Stimulated activated CD8-positive, alpha-beta memory T cell treated with anti-CD3 and anti-CD28 coated beads, Interleukin-4, amount 100 ng/mL, for 4 hours (primary cell): Measurements from ENCODE around the gene GFRA1.
"Not testable (repeated sequence)": the region's sequence is repeated elsewhere in the genome, so short reads cannot be mapped to it uniquely, and the experiment has no call there.

Experiments used
- DNase-seq, 2 donors: peaks; one replicate each; pipeline ENCODE4 v3.0.0-alpha.2; 2020; ENCODE audit warnings: low read depth in 2 of 2, low spot score in 1 of 2

The GFRA1 gene

DNA sequence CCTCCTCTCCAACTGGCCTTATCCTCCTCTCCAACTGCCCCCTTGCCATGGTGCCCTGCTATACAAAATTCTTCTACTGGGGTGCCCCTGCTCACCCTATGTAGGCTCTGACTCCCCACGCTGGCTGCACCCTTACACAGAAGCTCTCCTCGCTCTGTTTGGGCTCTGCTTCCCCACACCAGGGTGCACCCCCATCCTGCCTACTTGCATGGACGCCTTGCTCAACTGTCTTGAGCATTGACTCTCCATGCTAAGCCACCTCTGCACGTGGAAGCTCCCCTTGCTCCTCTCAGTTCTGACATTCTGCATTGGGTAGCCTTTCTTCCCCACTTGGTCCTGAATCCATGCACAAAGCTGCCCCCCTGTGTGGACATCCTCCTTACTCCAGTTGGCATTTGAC lies 231.1 kb downstream of the GFRA1 start:
- no peak for DNase-seq

GRCh38 chr10:116039612-116040011 lies 233.4 kb downstream of the GFRA1 start:
- no peak for DNase-seq

DNA sequence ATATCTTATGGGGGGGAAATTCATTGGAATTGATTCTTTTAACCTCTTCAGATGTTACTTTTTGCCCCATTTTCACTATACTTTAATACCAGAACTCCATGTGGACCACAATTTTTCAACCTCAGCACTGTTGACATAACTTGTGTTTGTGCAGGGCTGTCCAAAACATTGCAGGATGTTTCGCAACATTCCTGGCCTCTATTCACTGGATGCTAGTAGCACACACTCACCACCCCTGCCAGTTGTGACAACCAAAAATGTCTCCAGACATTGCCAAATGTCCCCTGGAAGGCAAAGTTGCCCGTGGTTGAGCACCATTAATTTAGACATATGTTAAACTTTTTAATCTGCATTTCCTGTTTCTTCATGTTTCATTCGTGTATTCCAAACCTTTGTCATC lies 234.7 kb downstream of the GFRA1 start:
- DNase-seq, result no peak

DNA sequence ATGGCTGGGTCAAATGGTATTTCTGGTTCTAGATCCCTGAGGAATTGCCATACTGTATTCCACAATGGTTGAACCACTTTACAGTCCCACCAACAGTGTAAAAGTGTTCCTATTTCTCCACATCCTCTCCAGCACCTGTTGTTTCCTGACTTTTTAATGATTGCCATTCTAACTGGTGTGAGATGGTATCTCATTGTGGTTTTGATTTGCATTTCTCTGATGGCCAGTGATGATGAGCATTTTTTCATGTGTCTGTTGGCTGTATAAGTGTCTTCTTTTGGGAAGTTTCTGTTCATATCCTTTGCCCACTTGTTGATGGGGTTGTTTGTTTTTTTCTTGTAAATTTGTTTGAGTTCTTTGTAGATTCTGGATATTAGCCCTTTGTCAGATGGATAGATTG lies 237.6 kb downstream of the GFRA1 start:
- not testable (repeated sequence) for DNase-seq

DNA sequence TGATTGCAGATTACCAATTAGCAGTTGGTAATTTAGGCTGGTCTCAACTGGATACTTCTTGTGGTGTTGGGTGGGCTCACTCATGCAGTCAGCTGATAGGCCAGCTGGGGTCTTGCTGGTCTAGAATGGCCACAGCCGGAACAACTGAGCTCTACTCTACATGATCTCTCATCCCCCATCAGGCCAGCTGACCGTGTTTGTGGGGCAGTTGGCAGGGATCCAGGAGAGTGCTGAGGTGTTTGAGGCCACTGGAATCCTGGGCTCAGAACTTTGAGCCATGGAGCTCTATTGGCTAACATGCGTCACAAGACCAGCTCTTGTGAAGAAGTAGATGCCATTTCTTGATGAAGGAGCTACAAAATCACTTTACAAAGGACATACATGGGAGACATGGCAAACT lies 242.4 kb downstream of the GFRA1 start:
- DNase-seq, result no peak

DNA sequence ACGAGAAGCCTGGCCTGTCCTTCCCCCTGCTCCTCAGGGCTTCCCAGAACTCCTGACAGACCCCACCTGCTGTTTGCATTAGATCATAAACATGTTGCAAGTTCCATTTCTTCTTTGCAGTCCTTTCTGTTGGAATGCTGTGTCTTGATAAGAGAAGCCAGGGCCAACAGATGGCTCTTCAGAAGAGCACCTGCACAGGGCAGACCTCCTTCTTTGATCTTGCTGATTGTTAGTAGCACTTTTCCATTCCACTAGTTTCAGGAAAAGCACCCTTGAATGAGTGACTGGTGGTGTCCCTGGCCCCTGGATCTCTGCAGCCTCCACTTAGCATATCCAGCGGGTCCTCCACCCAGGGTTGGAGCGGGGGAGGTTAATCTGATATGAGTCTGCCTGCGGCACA lies 243.2 kb downstream of the GFRA1 start:
- DNase-seq, result no peak

DNA sequence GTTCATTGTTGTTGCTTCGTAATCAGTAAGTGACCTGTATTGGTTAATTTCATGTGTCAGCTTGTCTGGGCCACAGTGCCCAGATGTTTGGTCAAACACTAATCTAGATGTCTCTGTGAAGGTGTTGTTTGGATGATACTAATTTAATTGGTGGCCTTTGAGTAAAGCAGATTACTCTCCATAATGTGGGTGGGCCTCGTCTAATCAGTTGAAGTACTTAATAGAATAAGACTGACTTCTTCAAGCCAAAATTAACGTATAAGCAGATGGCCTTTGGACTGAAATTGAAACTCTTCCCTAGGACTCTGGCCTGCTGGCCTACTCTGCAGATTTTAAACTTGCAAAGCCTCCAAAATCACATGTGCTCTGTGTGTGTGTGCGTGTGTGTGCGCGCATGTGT lies 245.7 kb downstream of the GFRA1 start:
- no peak for DNase-seq

DNA sequence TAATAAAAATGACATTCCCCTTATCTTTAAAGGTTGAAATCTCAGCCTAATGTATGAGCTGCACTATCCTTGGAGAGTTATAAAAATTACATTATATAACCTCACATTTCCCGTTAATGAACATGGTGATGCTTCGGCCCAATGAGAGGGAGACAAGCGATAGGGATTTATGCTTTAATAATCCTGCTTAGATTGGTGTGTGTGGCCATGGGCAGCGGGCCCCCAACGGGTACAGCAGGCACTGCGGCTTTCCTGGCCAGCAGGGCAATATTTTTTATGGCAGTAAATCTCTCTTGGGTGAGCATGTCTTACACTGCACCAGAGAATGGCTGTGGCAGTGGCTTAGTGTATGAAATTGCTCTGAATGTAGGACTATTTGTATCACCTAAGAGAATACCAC lies 246.3 kb downstream of the GFRA1 start:
- no peak for DNase-seq

- no peak for DNase-seq
Measured at GRCh38 chr10:116026315-116026714, 246.7 kb downstream of the GFRA1 start.

DNA sequence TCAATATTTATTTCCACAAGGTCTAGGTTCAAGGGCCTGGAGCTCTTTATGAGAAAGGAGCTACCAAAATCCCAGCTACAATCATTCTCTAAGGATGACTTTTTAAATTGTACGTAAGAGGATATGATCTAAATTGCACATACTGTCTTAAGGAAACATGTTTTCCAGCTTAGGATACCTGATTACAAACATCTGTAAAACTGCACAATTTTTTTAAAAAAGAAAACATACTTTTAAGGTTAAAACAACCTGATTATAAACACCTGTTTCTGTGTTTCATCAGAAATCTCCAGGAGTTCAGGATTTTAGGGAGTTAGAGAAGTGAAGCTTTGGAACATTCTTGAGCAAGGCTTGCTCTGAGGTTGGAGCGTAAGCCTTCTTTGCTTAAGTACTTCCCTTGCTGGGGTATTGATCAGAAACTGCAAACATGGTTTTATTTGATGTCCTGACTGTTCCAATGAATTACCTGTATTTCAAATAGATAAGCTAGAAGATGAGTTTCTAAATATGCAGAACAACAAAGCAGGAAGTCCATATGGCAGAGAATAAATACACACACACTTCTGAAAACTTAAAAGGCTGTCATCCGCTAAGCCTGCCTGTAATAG lies 248.6 kb downstream of the GFRA1 start:
- DNase-seq, result no peak

DNA sequence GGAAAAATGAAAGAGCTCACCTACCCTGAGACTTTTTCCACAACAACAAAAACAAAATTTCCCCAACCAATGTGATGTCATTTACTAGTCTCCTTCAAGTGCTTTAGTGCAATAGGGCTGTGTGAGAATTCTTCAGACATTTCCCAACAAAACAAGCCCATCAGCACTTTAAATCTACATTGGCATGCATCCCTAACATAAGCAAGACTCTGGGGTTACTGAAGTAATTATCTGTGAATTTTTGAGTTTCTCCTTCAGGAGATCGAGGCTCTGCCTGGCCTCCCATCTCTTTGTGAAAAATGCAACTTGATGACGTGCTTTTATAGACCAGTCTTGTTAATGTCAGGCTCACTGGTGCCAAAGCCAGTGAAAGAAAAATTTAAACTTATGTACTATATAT lies 255.6 kb downstream of the GFRA1 start:
- DNase-seq, result no peak

- DNase-seq, result no peak
Measured at GRCh38 chr10:116015583-116016333, 257.2 kb downstream of the GFRA1 start.

DNA sequence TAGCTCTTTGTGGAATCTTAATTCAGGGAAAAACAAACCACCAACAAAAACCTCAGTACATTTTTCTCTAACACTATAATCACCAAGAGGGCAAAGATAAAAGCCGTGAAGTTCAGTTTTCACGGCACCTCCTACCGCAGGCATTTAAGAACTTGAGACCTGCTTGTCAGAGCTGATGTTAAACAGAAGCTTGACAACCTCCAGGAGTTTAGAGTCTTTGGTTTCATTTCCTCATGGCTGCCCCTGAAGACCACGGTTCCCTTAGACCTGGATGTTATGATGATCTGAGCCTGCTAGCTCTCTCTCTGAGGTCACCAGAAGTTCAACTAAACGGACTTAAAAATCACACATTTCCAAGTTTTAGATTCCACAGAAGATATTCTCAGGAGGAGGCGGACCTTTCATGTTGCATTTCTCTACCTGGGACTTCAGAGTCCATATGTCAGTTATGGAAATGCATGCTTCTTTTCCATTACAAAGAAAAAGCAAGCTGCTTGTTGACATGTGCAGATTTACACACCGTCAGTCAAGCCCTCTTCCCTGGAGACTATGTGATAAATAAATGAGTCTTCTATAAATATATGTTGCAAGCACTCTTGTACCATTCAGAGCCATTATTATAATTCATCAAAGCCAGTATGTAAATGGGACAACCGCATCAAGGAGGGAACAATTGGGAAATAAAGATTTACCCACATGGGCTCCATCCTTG lies 258.0 kb downstream of the GFRA1 start:
- DNase-seq, result no peak

DNA sequence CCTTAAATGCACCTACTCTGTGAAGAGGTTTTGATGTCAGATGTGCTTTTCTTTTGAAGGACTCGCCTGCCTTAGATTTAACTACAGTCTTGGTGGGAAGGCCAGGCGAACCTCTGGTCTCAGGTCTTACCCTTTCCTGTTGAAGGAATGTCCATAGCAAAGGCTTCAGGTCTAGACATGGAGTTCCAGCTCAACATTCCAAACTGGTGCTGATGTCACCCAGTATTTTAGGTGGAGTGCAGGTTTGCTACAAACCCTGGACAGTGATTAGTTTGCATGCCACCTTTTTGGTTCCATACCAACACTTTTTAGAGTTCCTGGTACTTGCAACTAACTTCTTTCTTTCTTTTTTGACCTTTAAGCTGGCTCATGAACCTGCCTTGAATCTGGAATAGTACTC lies 258.7 kb downstream of the GFRA1 start:
- no peak for DNase-seq

GRCh38 chr10:116011929-116012328 lies 261.1 kb downstream of the GFRA1 start:
- DNase-seq, result no peak

DNA sequence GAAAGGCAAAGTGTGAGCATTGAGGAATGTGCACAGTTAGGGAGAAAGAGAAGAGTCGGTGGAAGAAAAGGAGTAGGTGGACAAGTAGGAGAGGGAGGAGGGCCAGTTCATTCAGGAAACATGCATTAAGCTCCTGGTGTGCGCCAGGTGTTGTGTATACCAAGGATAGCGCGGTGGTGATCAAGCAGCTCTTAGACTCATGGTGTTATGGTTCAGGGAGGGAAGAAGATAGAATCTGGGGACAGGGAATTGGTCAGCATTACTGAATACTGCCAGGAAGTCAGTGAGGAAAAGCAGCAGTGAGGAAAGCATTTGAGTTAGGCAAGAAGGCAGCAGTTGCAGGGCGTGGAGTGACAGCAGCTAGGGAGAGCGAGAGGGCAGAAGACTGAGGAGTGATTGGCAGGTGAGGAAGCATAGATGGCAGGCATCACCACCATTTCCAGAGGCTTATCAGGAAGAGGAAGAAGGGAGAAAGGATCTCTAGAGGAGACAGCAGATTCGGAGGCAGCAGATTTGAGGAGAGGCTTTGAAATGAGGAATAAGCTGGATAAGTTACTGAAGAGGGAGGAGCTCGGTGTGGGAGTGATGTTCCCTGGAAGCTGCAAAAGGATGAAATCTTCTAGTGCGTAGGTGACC lies 265.6 kb downstream of the GFRA1 start:
- no peak for DNase-seq
